Right atrium auricular region (tissue), 2 donors: ENCODE measurements around the gene NOCT. TPM values are rescaled to one million over a fixed set of nuclear protein-coding genes. Genes with fewer than 3 reads are reported as not detected.
"Not testable (repeated sequence)": the region's sequence is repeated elsewhere in the genome, so short reads cannot be mapped to it uniquely, and the experiment has no call there.

ENCODE experiments used
- DNase-seq: peaks from one replicate; pipeline ENCODE4 v3.0.0-alpha.2; 2019; ENCODE audit warnings: low spot score
- H3K27ac ChIP-seq, 2 donors: fragments of 200-600 bp; sonication (generic); 1 replicate in 1 of 2; 2 replicates in 1 of 2; pipeline ENCODE4 v1.5.1; 2016 to 2019
- H3K27me3 ChIP-seq, 2 donors: fragments of 200-600 bp; sonication (generic); one replicate each; pipeline versions ENCODE4 v1.5.1 to v1.6.0; 2017 to 2019
- H3K36me3 ChIP-seq: fragments of 200-600 bp; sonication (generic); one replicate; pipeline ENCODE4 v1.5.1; 2016
- H3K4me1 ChIP-seq, 2 donors: fragments of 200-600 bp; sonication (generic); one replicate each; pipeline versions ENCODE4 v1.5.1 to v1.6.0; 2017 to 2019
- H3K4me3 ChIP-seq, 2 donors: fragments of 200-600 bp; sonication (generic); 1 replicate in 1 of 2; 2 replicates in 1 of 2; pipeline ENCODE4 v1.5.1; 2017 to 2019; ENCODE audit warnings: mild to moderate bottlenecking in 1 of 2, moderate library complexity in 1 of 2
- H3K9me3 ChIP-seq, 2 donors: fragments of 200-600 bp; sonication (generic); one replicate each; pipeline ENCODE4 v1.5.1; 2019
- CTCF ChIP-seq, 2 donors: fragments of 200-600 bp; sonication (generic); IDR thresholded peaks; one replicate each; pipeline ENCODE4 v1.5.1; 2019; ENCODE audit warnings: antibody characterized with exemption in 2 of 2
- total RNA-seq, 2 donors: library from RNA; depleted of rRNA; stranded (reverse); fragments of >200 nt; gene quantifications; one replicate each; pipeline ENCODE4 v1.1.0, GENCODE V29; 2016

Gene NOCT
- total RNA-seq, 2 donors from 2014 or later = 6.7 to 6.8 TPM

DNA sequence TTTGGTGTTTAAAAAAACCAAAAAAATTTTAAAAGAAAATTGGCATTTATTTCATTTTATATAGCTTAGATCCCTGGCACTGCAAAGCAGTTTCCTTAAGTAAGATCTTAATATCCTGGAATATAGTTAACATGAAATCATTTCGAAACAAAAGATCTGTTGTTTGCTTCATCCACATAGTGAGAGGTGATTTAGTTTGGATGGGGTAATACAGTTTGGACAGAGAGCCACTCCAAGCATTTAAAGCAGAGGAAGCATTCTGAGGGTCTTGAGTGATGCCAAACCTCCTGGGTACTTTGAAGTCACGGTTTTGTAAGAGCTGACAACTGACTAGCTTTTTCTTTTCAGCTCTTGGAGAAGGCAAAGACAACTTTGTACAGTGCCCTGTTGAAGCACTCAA, 28.7 kb downstream of the NOCT start:
- DNase-seq = no peak
- Histone ChIP-seq H3K4me3 (no peak overlapping the region), H3K9me3 (no peaks in the 10 kb centered on the region), H3K27me3 (no peaks in the 10 kb centered on the region), H3K27ac (no peak overlapping the region), H3K4me1 (no peaks in the 10 kb centered on the region), H3K36me3 (peaks cover 19% of the 10 kb centered on the region)
- no peak for TF ChIP-seq CTCF (IDR thresholded peaks at IDR 0.05)

DNA sequence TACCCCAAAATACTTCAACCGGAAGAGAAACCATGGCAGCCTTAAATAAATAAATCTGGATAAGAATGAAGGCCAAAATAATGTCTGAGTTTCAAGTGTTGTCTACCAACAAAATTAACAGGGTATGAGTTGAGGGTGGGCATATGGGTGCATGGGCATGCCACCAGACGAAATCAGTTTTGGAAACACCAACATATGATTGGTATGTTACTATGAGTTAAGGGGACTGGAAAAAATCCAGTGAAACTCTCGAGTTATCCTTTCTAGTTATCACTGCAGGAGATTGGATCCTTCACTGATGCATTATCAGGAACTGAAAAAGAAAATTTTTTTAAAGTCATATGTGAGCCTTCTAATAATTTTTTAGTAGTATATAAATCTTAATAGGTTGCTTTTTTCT, 32.4 kb downstream of the NOCT start:
- H3K27ac ChIP-seq = no peak overlapping the region
- no peaks in the 10 kb centered on the region for H3K27me3 ChIP-seq
- no peaks in the 10 kb centered on the region for H3K4me1 ChIP-seq
- peaks cover 19% of the 10 kb centered on the region for H3K36me3 ChIP-seq
- no peak for DNase-seq
- TF ChIP-seq CTCF (IDR thresholded peaks at IDR 0.05) = no peak
- no peak overlapping the region for H3K4me3 ChIP-seq
- no peaks in the 10 kb centered on the region for H3K9me3 ChIP-seq

DNA sequence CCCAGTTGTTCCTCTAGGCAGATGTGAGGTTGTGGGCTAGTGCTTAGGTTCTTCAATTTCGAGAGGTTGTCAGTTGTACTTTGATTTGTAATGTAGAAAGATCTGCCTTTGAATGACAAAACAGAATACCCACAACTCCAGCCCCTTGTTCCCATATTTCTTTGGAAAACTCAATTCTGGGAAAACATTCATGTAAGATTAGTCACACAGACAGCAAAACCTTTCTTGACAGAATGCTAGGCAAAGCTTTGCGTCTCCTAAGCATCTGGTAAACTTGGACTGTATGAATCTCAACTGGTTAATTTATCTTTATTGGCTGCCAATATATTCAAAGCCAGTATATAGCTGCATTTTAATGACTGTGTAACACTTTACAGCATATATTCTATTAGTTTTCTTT, 34.9 kb downstream of the NOCT start:
- H3K27me3 ChIP-seq = no peaks in the 10 kb centered on the region
- TF ChIP-seq CTCF (IDR thresholded peaks at IDR 0.05) = no peak
- H3K36me3 ChIP-seq = peaks cover 14% of the 10 kb centered on the region
- DNase-seq = no peak
- H3K4me1 ChIP-seq = peaks cover 0 to 20% of the 10 kb centered on the region in 2 donors
- no peak overlapping the region for H3K27ac ChIP-seq
- H3K4me3 ChIP-seq = no peak overlapping the region
- no peaks in the 10 kb centered on the region for H3K9me3 ChIP-seq

- peaks cover 15% of the 10 kb centered on the region for H3K36me3 ChIP-seq
- DNase-seq = no peak
- H3K9me3 ChIP-seq = no peaks in the 10 kb centered on the region
- no peaks in the 10 kb centered on the region for H3K27me3 ChIP-seq
- H3K4me3 ChIP-seq = no peak overlapping the region
- H3K27ac ChIP-seq = peak overlapping the region in 1 of 2 donors; percentile 23
- H3K4me1 ChIP-seq = peaks cover 0 to 23% of the 10 kb centered on the region in 2 donors
- no peak for TF ChIP-seq CTCF (IDR thresholded peaks at IDR 0.05)
Measured at GRCh38 chr4:139053909-139054308, 38.3 kb downstream of the NOCT start.

DNA sequence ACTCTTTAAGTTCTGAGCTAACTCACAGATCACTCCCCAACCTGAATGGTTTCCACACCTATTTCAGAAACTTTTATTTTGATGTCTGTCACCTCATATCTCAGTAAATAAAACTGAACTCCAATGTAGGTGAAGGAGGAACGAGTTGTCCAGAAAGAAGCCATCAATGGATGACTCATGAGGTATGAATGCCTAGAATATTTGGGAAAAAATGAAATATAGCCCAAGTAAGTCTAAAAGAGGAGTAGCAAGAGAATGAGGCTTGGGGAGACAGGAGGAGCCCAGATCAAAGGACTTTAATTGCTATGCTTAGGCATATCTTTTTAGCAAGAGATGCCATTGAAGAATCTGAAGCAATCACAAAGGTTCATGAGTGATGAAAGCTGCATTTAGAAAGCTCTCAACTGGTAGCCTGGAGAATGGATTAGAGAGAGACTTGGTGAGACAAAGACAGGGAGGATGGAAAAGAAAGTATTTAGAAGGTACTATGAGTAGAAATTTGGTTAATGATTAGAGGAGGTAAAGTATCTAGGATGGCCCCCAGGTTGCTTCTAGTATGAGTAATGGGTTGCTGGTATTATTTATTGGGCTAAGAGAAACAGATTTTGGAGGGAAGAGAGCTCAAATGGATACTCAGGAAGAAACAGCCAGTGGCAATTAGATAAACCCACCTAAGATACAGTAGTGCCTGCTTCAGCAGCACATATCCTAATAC, 39.4 kb downstream of the NOCT start:
- Histone ChIP-seq H3K4me1 (peaks cover 0 to 30% of the 10 kb centered on the region in 2 donors), H3K27ac (peak overlapping the region in 1 of 2 donors; percentile 23), H3K4me3 (no peak overlapping the region), H3K9me3 (no peaks in the 10 kb centered on the region), H3K36me3 (peaks cover 22% of the 10 kb centered on the region), H3K27me3 (no peaks in the 10 kb centered on the region)
- no peak for TF ChIP-seq CTCF (IDR thresholded peaks at IDR 0.05)
- DNase-seq = no peak

DNA sequence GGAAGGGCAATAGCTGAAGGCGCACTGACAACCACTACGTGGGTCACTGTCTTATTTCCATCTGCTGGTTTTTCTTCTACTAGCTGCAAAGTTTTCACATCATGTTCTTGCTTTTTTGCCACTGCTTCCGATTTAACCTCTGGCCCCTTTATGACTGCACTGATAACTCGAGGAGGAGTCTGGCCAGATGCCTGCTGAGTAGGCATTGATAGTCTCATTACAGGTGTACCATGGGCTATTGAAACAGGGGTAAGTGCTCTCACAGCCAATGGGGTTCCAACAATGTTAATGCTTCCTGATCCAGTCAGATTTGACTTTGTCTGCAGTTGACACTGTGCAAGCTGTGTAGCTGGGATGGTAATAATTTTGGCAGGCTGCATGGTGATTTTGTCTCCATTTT, 43.4 kb downstream of the NOCT start:
- H3K27ac ChIP-seq, H3K9me3 ChIP-seq, H3K27me3 ChIP-seq, H3K4me3 ChIP-seq, DNase-seq: not testable (repeated sequence)
- Histone ChIP-seq H3K4me1 (peaks cover 0 to 24% of the 10 kb centered on the region in 2 donors), H3K36me3 (peaks cover 63% of the 10 kb centered on the region)
